Measurements from ENCODE around the gene RAPGEF2. TPM values are rescaled to one million over a fixed set of nuclear protein-coding genes. Genes with fewer than 3 reads are reported as not detected.

The RAPGEF2 gene
- total RNA-seq, 1 experiment from 2014 or later: 21.2 TPM

- DNase-seq (no peak), ATAC-seq (no peak)
- no TSS peak for BruUV-seq (replicated peaks)
- POLR2A ChIA-PET (ENCODE audit: unreplicated experiment): no interaction called here
- Histone ChIP-seq H4K20me1 (ENCODE audit: low read length) (no peaks in the 10 kb centered on the region), H3K9ac (ENCODE audit: low read length) (no peak overlapping the region), H3F3A (ENCODE audit: low read length, unreplicated experiment) (no peaks in the 10 kb centered on the region), H3K79me2 (ENCODE audit: low read length) (peaks cover 4% of the 10 kb centered on the region; the same call in 1 of the 2 replicates), H3K4me2 (ENCODE audit: low read length) (no peak overlapping the region), H3K9me2 (replicated peaks; ENCODE audit: low read length) (no peaks in the 10 kb centered on the region), H3K36me3 (ENCODE audit: low read depth, low read length) (no peaks in the 10 kb centered on the region), H2AFZ (ENCODE audit: low read length) (no peak overlapping the region), H3K4me1 (ENCODE audit: insufficient read depth, low read length) (no peaks in the 10 kb centered on the region), H3K27ac (ENCODE audit: low read length) (no peak overlapping the region), H3K27me3 (ENCODE audit: low read length) (no peaks in the 10 kb centered on the region), H3K9me3 (ENCODE audit: low read length) (no peaks in the 10 kb centered on the region), H3K4me3 (ENCODE audit: low read length) (no peak overlapping the region)
- intact Hi-C loops (cut with micrococcal nuclease): no loop called here
- TF ChIP-seq EZH2 (IDR thresholded peaks at IDR 0.05; ENCODE audit: low read length, unreplicated experiment): no peak
- TF ChIP-seq CTCF (conservative IDR thresholded peaks at IDR 0.05; ENCODE audit: low read depth, low read length): no peak
- no peak for TF ChIP-seq EZH2phosphoT487 (IDR thresholded peaks at IDR 0.05; ENCODE audit: borderline replicate concordance, low read length)
- CTCF ChIA-PET: no interaction called here
Measured at GRCh38 chr4:159158985-159159384, 56.1 kb downstream of the RAPGEF2 start.

- CTCF ChIA-PET: no interaction called here
Measured at GRCh38 chr4:159159611-159160010, 56.7 kb downstream of the RAPGEF2 start.

More at GRCh38 chr4:159159611-159160010, 56.7 kb downstream of the RAPGEF2 start:
- Histone ChIP-seq H3K79me2 (ENCODE audit: low read length) (peaks cover 4% of the 10 kb centered on the region; the same call in 1 of the 2 replicates), H3K4me1 (ENCODE audit: insufficient read depth, low read length) (no peaks in the 10 kb centered on the region), H3K27me3 (ENCODE audit: low read length) (no peaks in the 10 kb centered on the region), H3K27ac (ENCODE audit: low read length) (no peak overlapping the region), H3F3A (ENCODE audit: low read length, unreplicated experiment) (no peaks in the 10 kb centered on the region), H3K9me2 (replicated peaks; ENCODE audit: low read length) (no peaks in the 10 kb centered on the region), H3K4me2 (ENCODE audit: low read length) (no peak overlapping the region), H3K9ac (ENCODE audit: low read length) (no peak overlapping the region), H3K4me3 (ENCODE audit: low read length) (no peak overlapping the region), H2AFZ (ENCODE audit: low read length) (no peak overlapping the region), H3K36me3 (ENCODE audit: low read depth, low read length) (no peaks in the 10 kb centered on the region), H3K9me3 (ENCODE audit: low read length) (no peaks in the 10 kb centered on the region), H4K20me1 (ENCODE audit: low read length) (no peaks in the 10 kb centered on the region)
- intact Hi-C loops (cut with micrococcal nuclease): no loop called here
- POLR2A ChIA-PET (ENCODE audit: unreplicated experiment): no interaction called here
- TF ChIP-seq EZH2phosphoT487 (IDR thresholded peaks at IDR 0.05; ENCODE audit: borderline replicate concordance, low read length) (no peak), CTCF (conservative IDR thresholded peaks at IDR 0.05; ENCODE audit: low read depth, low read length) (no peak), EZH2 (IDR thresholded peaks at IDR 0.05; ENCODE audit: low read length, unreplicated experiment) (no peak)
- BruUV-seq (replicated peaks): no TSS peak
- no peak for DNase-seq
- no peak for ATAC-seq
